H9 (cell line): ENCODE measurements around the gene CFAP65. TPM values are rescaled to one million over a fixed set of nuclear protein-coding genes. Genes with fewer than 3 reads are reported as not detected.

Experiments used
- DNase-seq: peaks from one replicate; pipeline ENCODE4 v3.0.0-alpha.2; 2017
- H2AFZ ChIP-seq: one replicate; pipeline ENCODE4 v1.6.1; 2013; ENCODE audit warnings: mild to moderate bottlenecking, low read length, control low read depth, moderate library complexity
- H2AK5ac ChIP-seq: 2 replicates; pipeline ENCODE4 v1.6.1; 2013; ENCODE audit warnings: low read length, control low read depth, mixed read lengths; ENCODE audit not compliant: insufficient read length
- H2BK120ac ChIP-seq: one replicate; pipeline ENCODE4 v1.6.1; 2013; ENCODE audit warnings: low read depth, mild to moderate bottlenecking, low read length, control low read depth, inconsistent platforms; ENCODE audit not compliant: poor library complexity, severe bottlenecking
- H2BK12ac ChIP-seq: 2 replicates; pipeline ENCODE4 v1.6.1; 2013; ENCODE audit warnings: low read length, control low read depth, mixed read lengths, low read depth; ENCODE audit not compliant: insufficient read length
- H2BK15ac ChIP-seq: 2 replicates; pipeline ENCODE4 v1.6.1; 2013; ENCODE audit warnings: low read depth, low read length, control low read depth
- H2BK20ac ChIP-seq: one replicate; pipeline ENCODE4 v1.6.1; 2013; ENCODE audit warnings: low read depth, mild to moderate bottlenecking, low read length, control low read depth, inconsistent platforms; ENCODE audit not compliant: poor library complexity, severe bottlenecking
- H2BK5ac ChIP-seq: 2 replicates; pipeline ENCODE4 v1.6.1; 2013; ENCODE audit warnings: low read length, control low read depth, mixed read lengths; ENCODE audit not compliant: insufficient read length
- H3K14ac ChIP-seq: 2 replicates; pipeline ENCODE4 v1.6.1; 2013; ENCODE audit warnings: low read length, control low read depth; ENCODE audit not compliant: insufficient read depth
- H3K18ac ChIP-seq: 2 replicates; pipeline ENCODE4 v1.6.1; 2013; ENCODE audit warnings: low read depth, mild to moderate bottlenecking, mixed read lengths, low read length, control low read depth; ENCODE audit not compliant: insufficient read length
- H3K23ac ChIP-seq: 2 replicates; pipeline ENCODE4 v1.6.1; 2013; ENCODE audit warnings: low read length, control low read depth, mixed read lengths, low read depth; ENCODE audit not compliant: insufficient read length
- H3K23me2 ChIP-seq: 2 replicates; pipeline ENCODE4 v1.6.1; 2013; ENCODE audit warnings: low read depth, mild to moderate bottlenecking, mixed read lengths, low read length, control low read depth; ENCODE audit not compliant: insufficient read length, poor library complexity, severe bottlenecking
- H3K27ac ChIP-seq: 2 replicates; pipeline ENCODE4 v1.5.1; 2013; ENCODE audit warnings: low read length, control low read depth, mixed read lengths, low read depth; ENCODE audit not compliant: insufficient read length
- H3K27me3 ChIP-seq: 2 replicates; pipeline ENCODE4 v1.6.1; 2013; ENCODE audit warnings: low read length, control low read depth, inconsistent platforms; ENCODE audit not compliant: insufficient read depth
- H3K4ac ChIP-seq: 2 replicates; pipeline ENCODE4 v1.6.1; 2013; ENCODE audit warnings: low read depth, mild to moderate bottlenecking, control low read depth, inconsistent platforms, low read length, moderate library complexity
- H3K4me1 ChIP-seq: 2 replicates; pipeline ENCODE4 v1.6.1; 2013; ENCODE audit warnings: low read length, control low read depth, inconsistent platforms; ENCODE audit not compliant: insufficient read depth
- H3K4me2 ChIP-seq: 2 replicates; pipeline ENCODE4 v1.6.1; 2013; ENCODE audit warnings: low read length, control low read depth, mixed read lengths; ENCODE audit not compliant: insufficient read length, insufficient read depth
- H3K56ac ChIP-seq: 2 replicates; pipeline ENCODE4 v1.6.1; 2013; ENCODE audit warnings: low read depth, mild to moderate bottlenecking, mixed read lengths, low read length, control low read depth; ENCODE audit not compliant: insufficient read length
- H3K79me1 ChIP-seq: 2 replicates; pipeline ENCODE4 v1.6.1; 2013; ENCODE audit warnings: low read depth, mild to moderate bottlenecking, moderate library complexity, low read length, control low read depth, inconsistent platforms; ENCODE audit not compliant: insufficient read depth, poor library complexity, severe bottlenecking
- H3K79me2 ChIP-seq: 2 replicates; pipeline ENCODE4 v1.6.1; 2013; ENCODE audit warnings: low read length, control low read depth, inconsistent platforms; ENCODE audit not compliant: insufficient read depth
- H3K9ac ChIP-seq: 2 replicates; pipeline ENCODE4 v1.6.1; 2013; ENCODE audit warnings: low read length, control low read depth, mixed read lengths; ENCODE audit not compliant: insufficient read length; ENCODE audit errors: extremely low read depth
- H3K9me3 ChIP-seq: one replicate; pipeline ENCODE4 v1.6.1; 2013; ENCODE audit warnings: low read depth, low read length, inconsistent platforms; ENCODE audit not compliant: control insufficient read depth
- H3T11ph ChIP-seq: one replicate; pipeline ENCODE4 v1.6.1; 2013; ENCODE audit warnings: mild to moderate bottlenecking, low read length, control low read depth, inconsistent platforms
- H4K20me1 ChIP-seq: one replicate; pipeline ENCODE4 v1.6.1; 2013; ENCODE audit not compliant: control insufficient read depth, insufficient read length, insufficient read depth
- H4K5ac ChIP-seq: 2 replicates; pipeline ENCODE4 v1.6.1; 2013; ENCODE audit warnings: low read depth, mild to moderate bottlenecking, mixed read lengths, low read length, control low read depth; ENCODE audit not compliant: insufficient read length
- H4K8ac ChIP-seq: replicated peaks from 2 replicates; pipeline ENCODE4 v1.6.1; 2013; ENCODE audit warnings: low read length, control low read depth, mixed read lengths, low read depth; ENCODE audit not compliant: insufficient read length
- H4K91ac ChIP-seq: 2 replicates; pipeline ENCODE4 v1.6.1; 2013; ENCODE audit warnings: low read depth, mild to moderate bottlenecking, moderate library complexity, mixed read lengths, low read length, control low read depth; ENCODE audit not compliant: insufficient read length
- H3K27ac Mint-ChIP-seq, 3 experiments: 2 replicates in 2 of 3; 3 replicates in 1 of 3; pipeline ENCODE4 v1.8.0; 2020 to 2021; ENCODE audit warnings: mixed read lengths in 3 of 3, mild to moderate bottlenecking in 1 of 3, moderate library complexity in 1 of 3
- H3K27me3 Mint-ChIP-seq: 2 replicates; pipeline ENCODE4 v1.8.0; 2021; ENCODE audit warnings: low read depth, mild to moderate bottlenecking, moderate library complexity, mixed read lengths
- H3K36me3 Mint-ChIP-seq, 3 experiments: 2 replicates in 2 of 3; 3 replicates in 1 of 3; pipeline ENCODE4 v1.8.0; 2020 to 2021; ENCODE audit warnings: low read depth in 3 of 3, mixed read lengths in 3 of 3; ENCODE audit not compliant: insufficient read depth in 1 of 3
- H3K4me1 Mint-ChIP-seq, 2 experiments: 2 replicates each; pipeline ENCODE4 v1.8.0; 2020; ENCODE audit warnings: mixed read lengths in 2 of 2
- H3K4me3 Mint-ChIP-seq, 2 experiments: 2 replicates in 1 of 2; 3 replicates in 1 of 2; pipeline ENCODE4 v1.8.0; 2020 to 2021; ENCODE audit warnings: mild to moderate bottlenecking in 2 of 2, mixed read lengths in 2 of 2, moderate library complexity in 1 of 2
- H3K9me3 Mint-ChIP-seq, 2 experiments: 2 replicates in 1 of 2; 3 replicates in 1 of 2; pipeline ENCODE4 v1.8.0; 2020; ENCODE audit warnings: mild to moderate bottlenecking in 2 of 2, mixed read lengths in 2 of 2, moderate library complexity in 1 of 2
- WGBS: extraction: QIAGEN DNeasy Blood & Tissue Kit; methylation state at CpG from one replicate; pipeline ENCODE4 v1.1.7; 2013; ENCODE audit warnings: missing lambda C conversion rate, low lambda C conversion rate, mixed read lengths; ENCODE audit not compliant: insufficient read length; ENCODE audit errors: extremely low coverage; 5-methylcytosine and 5-hydroxymethylcytosine counted together
- total RNA-seq: library from RNA; stranded (reverse); gene quantifications from 2 replicates; pipeline ENCODE4 v1.2.1, GENCODE V29; 2021
- TF ChIP-seq, protein P1 (sequence below): fragments of 200-600 bp; sonication (generic); conservative IDR thresholded peaks from 3 replicates; pipeline ENCODE4 v1.8.0; 2021; ENCODE audit warnings: antibody characterized with exemption, mild to moderate bottlenecking

CFAP65 gene
- total RNA-seq, 1 experiment from 2014 or later: 0.20 TPM

DNA sequence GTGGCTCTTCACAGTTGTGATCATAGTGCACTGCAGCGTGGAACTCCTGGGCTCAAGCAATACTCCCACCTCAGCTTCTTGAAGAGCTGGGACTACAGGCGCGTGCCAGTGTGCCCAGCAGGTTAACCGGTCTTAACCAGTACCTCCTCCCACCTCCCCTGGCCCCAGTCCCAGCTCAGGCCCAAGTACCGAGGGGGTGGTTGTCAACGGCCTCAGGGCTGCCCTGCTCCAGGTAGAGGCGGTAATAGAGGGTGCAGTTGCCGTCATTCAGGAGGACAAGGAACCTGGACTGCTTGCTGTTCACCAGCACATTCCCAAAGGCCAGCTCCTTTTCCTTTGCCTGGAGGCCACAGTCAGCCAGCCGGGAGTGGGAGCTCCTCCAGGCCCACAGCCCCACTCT is 19.7 kb downstream of the CFAP65 start:
- WGBS: no CpG with 5 or more reads among the region's 9 CpGs
- no peaks in the 10 kb centered on the region for H3K36me3 Mint-ChIP-seq
- no peak overlapping the region for H3K27ac ChIP-seq
- H4K91ac ChIP-seq: no peak overlapping the region
- no peaks in the 10 kb centered on the region for H3K79me2 ChIP-seq
- no peak overlapping the region for H3T11ph ChIP-seq
- H3K27me3 ChIP-seq: no peaks in the 10 kb centered on the region; the same call in 1 of the 2 replicates
- H2BK120ac ChIP-seq: no peak overlapping the region
- H3K27ac Mint-ChIP-seq: no peak overlapping the region
- peaks cover 6 to 7% of the 10 kb centered on the region in 2 experiments for H3K4me1 Mint-ChIP-seq
- no peak overlapping the region for H2BK12ac ChIP-seq
- no peak overlapping the region for H3K14ac ChIP-seq
- no peaks in the 10 kb centered on the region for H3K23me2 ChIP-seq
- H3K4me1 ChIP-seq: no peaks in the 10 kb centered on the region
- no peak overlapping the region for H3K4me3 Mint-ChIP-seq
- H4K5ac ChIP-seq: no peak overlapping the region
- H3K9me3 ChIP-seq: no peaks in the 10 kb centered on the region
- no peak overlapping the region for H3K9ac ChIP-seq
- TF ChIP-seq, protein P1, sequence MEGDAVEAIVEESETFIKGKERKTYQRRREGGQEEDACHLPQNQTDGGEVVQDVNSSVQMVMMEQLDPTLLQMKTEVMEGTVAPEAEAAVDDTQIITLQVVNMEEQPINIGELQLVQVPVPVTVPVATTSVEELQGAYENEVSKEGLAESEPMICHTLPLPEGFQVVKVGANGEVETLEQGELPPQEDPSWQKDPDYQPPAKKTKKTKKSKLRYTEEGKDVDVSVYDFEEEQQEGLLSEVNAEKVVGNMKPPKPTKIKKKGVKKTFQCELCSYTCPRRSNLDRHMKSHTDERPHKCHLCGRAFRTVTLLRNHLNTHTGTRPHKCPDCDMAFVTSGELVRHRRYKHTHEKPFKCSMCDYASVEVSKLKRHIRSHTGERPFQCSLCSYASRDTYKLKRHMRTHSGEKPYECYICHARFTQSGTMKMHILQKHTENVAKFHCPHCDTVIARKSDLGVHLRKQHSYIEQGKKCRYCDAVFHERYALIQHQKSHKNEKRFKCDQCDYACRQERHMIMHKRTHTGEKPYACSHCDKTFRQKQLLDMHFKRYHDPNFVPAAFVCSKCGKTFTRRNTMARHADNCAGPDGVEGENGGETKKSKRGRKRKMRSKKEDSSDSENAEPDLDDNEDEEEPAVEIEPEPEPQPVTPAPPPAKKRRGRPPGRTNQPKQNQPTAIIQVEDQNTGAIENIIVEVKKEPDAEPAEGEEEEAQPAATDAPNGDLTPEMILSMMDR: no peak
- H3K79me1 ChIP-seq: no peaks in the 10 kb centered on the region
- no peak overlapping the region for H2BK15ac ChIP-seq
- H3K27me3 Mint-ChIP-seq: peaks cover 20% of the 10 kb centered on the region
- H2AFZ ChIP-seq: no peak overlapping the region
- no peak overlapping the region for H2BK20ac ChIP-seq
- H3K4ac ChIP-seq: no peak overlapping the region
- H3K4me2 ChIP-seq: no peak overlapping the region
- no peak overlapping the region for H2BK5ac ChIP-seq
- DNase-seq: no peak
- H3K18ac ChIP-seq: no peak overlapping the region
- no peaks in the 10 kb centered on the region for H4K20me1 ChIP-seq
- H3K9me3 Mint-ChIP-seq: no peaks in the 10 kb centered on the region
- no peak overlapping the region for H4K8ac ChIP-seq
- H2AK5ac ChIP-seq: no peak overlapping the region
- no peak overlapping the region for H3K56ac ChIP-seq
- no peak overlapping the region for H3K23ac ChIP-seq
